NCI-H2227 (cell line): ENCODE data around the gene MST1.

Source experiments
- DNase-seq: peaks from one replicate; lab custom pipeline; 2025; ENCODE audit not compliant: unreplicated experiment; lab: John Stamatoyannopoulos, UW

MST1 gene

DNA sequence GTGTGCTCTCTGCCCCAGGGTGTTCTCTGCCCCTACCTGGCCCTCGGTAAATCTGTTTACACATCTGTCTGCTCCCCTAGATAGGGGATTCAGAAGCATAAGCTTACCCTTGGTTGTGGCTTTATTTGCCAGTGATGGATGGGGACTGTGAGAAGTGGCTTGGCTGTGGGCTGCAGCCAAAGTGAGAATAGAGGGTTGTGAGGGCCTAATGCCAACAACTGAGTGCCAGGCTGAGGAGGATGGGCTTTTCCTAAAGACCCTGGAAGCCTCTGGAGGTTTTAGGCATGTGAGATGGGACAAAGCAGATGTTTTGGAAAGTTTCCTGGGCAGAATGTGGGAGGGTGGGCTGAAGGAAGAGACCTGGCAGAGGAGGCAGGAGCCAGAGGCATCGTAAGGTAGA is 30.6 kb downstream of the MST1 start:
- DNase-seq, result no peak

DNA sequence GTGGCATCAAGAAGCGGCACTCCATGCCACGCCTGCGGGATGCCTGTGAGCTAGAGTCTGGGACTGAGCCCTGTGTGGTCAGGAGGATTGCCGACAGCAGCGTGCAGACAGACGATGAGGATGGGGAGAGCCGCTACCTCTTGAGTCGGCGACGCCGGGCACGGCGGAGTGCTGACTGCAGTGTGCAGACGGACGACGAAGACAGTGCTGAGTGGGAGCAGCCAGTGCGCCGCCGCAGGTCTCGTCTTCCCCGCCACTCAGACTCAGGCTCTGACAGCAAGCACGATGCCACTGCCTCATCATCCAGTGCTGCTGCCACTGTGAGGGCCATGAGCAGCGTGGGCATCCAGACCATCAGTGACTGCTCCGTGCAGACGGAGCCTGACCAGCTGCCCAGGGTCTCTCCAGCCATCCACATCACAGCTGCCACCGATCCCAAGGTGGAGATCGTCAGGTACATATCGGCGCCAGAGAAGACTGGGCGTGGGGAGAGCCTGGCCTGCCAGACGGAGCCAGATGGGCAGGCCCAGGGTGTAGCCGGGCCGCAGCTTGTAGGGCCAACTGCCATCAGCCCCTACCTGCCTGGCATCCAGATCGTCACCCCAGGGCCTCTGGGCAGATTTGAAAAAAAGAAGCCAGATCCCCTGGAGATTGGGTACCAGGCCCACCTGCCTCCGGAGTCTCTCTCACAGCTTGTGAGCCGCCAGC is 31.9 kb downstream of the MST1 start:
- no peak for DNase-seq

DNA sequence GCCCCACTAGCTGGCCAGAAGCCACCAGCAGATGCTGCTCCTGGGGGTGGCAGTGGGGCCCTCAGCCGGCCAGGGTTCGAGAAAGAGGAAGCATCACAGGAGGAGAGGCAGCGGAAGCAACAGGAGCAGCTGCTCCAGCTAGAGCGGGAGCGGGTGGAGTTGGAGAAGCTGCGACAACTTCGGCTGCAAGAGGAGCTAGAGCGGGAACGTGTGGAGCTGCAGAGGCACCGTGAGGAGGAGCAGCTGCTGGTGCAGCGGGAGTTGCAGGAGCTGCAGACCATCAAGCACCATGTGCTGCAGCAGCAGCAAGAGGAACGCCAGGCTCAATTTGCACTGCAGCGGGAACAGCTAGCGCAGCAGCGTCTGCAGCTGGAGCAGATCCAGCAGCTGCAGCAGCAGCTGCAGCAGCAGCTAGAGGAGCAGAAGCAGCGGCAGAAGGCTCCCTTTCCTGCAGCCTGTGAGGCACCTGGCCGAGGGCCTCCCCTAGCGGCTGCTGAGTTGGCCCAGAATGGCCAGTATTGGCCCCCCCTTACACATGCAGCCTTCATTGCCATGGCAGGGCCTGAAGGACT is 32.6 kb downstream of the MST1 start:
- no peak for DNase-seq

DNA sequence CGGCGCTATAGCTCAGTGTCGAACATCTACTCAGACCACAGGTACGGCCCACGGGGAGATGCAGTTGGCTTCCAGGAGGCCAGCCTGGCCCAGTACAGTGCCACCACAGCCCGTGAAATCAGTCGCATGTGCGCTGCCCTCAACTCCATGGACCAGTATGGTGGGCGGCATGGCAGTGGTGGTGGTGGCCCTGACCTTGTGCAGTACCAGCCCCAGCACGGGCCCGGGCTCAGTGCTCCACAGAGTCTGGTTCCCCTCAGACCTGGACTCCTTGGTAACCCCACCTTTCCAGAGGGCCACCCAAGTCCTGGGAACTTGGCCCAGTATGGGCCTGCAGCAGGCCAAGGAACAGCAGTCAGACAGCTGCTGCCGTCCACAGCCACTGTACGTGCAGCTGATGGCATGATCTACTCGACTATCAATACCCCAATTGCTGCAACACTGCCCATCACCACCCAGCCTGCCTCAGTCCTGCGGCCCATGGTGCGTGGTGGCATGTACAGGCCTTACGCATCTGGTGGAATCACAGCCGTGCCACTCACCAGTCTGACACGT is 33.5 kb downstream of the MST1 start:
- DNase-seq, result no peak

DNA sequence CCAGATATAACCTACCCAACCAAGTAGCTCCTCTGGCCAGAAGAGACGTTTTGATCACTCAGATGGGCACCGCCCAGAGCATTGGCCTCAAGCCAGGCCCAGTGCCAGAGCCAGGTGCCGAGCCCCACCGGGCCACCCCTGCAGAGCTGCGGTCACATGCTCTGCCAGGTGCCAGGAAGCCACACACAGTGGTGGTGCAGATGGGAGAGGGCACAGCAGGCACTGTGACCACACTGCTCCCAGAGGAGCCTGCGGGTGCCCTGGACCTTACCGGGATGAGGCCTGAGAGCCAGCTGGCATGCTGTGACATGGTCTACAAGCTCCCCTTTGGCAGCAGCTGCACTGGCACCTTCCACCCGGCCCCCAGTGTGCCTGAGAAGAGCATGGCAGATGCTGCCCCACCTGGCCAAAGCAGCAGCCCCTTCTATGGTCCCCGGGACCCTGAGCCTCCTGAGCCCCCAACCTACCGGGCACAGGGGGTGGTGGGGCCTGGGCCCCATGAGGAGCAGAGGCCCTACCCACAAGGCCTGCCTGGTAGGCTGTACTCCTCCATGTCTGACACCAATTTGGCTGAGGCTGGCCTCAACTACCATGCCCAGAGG is 34.2 kb downstream of the MST1 start:
- no peak for DNase-seq

GRCh38 chr3:49654176-49654825 is 35.0 kb downstream of the MST1 start:
- no peak for DNase-seq

GRCh38 chr3:49653621-49654020 is 35.7 kb downstream of the MST1 start:
- DNase-seq, result no peak

GRCh38 chr3:49652903-49653415 is 36.3 kb downstream of the MST1 start:
- no peak for DNase-seq

DNA sequence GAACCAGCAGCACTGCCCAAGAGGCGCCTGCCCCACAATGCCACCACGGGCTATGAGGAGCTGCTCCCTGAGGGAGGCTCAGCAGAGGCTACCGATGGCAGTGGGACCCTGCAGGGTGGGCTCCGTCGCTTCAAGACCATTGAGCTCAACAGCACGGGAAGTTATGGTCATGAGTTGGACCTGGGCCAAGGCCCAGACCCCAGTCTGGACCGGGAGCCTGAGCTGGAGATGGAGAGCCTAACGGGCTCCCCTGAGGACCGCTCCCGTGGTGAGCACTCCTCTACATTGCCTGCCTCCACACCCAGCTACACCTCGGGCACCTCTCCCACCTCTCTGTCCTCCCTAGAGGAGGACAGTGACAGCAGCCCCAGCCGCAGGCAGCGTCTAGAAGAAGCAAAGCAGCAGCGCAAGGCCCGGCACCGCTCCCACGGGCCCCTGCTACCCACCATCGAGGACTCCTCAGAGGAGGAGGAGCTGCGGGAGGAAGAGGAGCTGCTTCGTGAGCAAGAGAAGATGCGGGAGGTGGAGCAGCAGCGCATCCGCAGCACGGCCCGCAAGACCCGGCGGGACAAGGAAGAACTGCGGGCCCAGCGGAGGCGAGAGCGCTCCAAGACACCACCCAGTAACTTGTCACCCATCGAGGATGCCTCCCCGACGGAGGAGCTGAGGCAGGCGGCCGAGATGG is 36.9 kb downstream of the MST1 start:
- DNase-seq, result no peak

GRCh38 chr3:49650637-49651036 is 38.6 kb downstream of the MST1 start:
- no peak for DNase-seq

DNA sequence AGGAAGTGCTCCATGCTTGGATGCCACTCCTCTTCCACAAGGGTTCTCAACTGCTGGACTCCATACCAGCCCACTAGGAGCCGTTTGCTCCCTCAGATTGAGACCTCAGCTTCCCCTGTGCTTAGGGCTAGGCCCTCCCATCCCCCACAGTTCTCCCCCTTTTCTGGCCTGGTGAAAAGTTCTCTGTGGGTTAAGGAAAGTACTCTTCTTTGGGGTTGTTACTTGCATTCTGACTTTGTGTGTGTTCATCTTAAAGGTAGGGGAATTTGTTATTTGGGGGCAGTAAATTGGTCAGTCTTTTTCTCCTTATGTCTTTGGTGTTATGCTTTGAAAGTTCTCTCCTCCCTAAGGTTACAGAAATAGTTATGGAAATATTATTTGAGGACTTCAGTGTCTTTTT is 39.1 kb downstream of the MST1 start:
- no peak for DNase-seq

GRCh38 chr3:49649576-49649975 is 39.7 kb downstream of the MST1 start:
- DNase-seq, result no peak

- no peak for DNase-seq
Measured at GRCh38 chr3:49648354-49649019, 40.8 kb downstream of the MST1 start.

- no peak for DNase-seq
Measured at GRCh38 chr3:49647741-49648140, 41.5 kb downstream of the MST1 start.

GRCh38 chr3:49646236-49646635 is 43.0 kb downstream of the MST1 start:
- no peak for DNase-seq

- no peak for DNase-seq
Measured at GRCh38 chr3:49644684-49645083, 44.6 kb downstream of the MST1 start.

GRCh38 chr3:49642708-49643145 is 46.5 kb downstream of the MST1 start:
- DNase-seq, result no peak

GRCh38 chr3:49641921-49642707 is 47.2 kb downstream of the MST1 start:
- DNase-seq, result no peak

DNA sequence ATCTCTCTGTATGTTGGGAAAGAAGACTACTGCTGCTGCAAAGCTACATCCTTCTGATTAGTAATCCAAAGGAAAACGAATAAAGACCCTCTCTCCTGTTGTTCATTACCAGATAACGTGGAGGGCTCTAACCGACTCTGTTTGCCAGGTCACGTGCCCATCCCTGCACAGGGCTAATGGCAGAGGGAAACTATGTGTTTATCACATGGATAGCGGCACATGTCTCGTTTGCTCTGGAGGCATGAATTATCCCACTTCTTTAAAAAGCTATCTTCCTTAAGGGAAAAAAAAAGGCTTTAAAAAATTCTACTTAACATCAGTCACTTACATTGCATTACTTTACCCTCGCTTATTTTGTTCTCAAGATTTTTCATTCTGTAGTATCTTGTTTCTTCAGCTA is 48.0 kb downstream of the MST1 start:
- no peak for DNase-seq

DNA sequence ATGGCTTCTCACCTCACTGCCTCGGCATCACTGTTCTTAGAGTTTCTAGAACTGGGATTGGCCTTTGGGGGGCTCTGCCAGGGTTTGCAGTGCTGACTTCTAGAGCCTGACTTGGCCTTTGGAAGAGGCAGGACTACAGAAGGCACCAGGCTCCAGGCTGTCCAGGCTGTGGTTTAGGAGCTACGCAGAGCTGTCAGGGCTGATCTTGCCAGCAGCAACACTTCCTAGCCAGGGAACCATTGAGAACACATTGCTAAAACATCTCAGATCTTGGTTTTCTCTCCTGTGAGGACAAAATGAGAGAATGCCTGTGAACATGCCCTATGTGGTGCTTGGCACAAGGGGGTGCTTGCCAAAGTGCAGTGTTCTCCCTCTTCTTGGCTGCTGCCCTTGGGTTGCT is 49.7 kb downstream of the MST1 start:
- no peak for DNase-seq
